ENCODE measurements around the gene CYTH1. TPM values are rescaled to one million over a fixed set of nuclear protein-coding genes. Genes with fewer than 3 reads are reported as not detected.

CYTH1 gene
- total and polyA plus RNA-seq, 10 of the 15 experiments (the other 5 are each of a cell fraction or from before 2014, with no cell fraction given): 6.6 to 188 (median 145) TPM

DNA sequence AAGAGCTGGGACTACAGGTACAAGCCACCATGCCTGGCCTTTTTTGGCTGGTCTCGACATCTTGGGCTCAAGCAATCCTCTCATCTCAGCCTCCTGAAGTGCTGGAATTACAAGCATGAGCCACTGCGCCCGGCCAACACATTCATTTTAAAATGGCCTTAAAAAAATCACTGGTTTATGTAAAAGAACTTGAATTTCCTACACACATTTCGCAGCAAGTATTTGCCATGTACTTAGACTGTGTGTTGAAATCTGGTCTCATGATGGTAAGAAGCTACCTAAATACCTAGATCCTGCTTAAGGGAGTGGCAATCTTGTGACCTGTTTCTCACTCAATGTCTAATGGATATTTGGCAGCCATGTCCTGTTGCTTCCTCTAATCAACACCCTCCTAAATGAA lies 8.5 kb upstream of the CYTH1 start:
- ATAC-seq (no peak), FAIRE-seq (no peak), DNase-seq (ENCODE audit: low read depth, low spot score) (no peak)
- POLR2A ChIA-PET: no interaction called here
- Histone ChIP-seq H3K27me3 (replicated peaks in 1 of 2; ENCODE audit: control insufficient read depth in 2 of 2, insufficient read depth in 2 of 2, low read length in 1 of 2) (no peaks in the 10 kb centered on the region), H3K36me3 (ENCODE audit: control insufficient read depth in 2 of 2, insufficient read depth in 2 of 2, low read length in 1 of 2) (peaks cover 0 to 3% of the 10 kb centered on the region in 2 experiments; a peak in 3 of 4 replicates), H3K9me3 (replicated peaks; ENCODE audit: control insufficient read depth, insufficient read depth, low read length) (no peaks in the 10 kb centered on the region), H3K9ac (ENCODE audit: control insufficient read depth, insufficient read depth, low read length) (no peak overlapping the region), H3K4me3 (no peak overlapping the region), H4K20me1 (ENCODE audit: control insufficient read depth, insufficient read depth) (no peaks in the 10 kb centered on the region), H3K4me2 (ENCODE audit: control insufficient read depth, insufficient read depth) (no peak overlapping the region), H3K79me2 (ENCODE audit: control insufficient read depth, insufficient read depth, low read length) (no peaks in the 10 kb centered on the region), H3K27ac (ENCODE audit: control insufficient read depth, insufficient read depth) (no peak overlapping the region), H2AFZ (ENCODE audit: control insufficient read depth, low read depth, low read length) (no peak overlapping the region), H3K4me1 (ENCODE audit: control insufficient read depth, insufficient read depth, low read length) (no peaks in the 10 kb centered on the region)
- no peak for TF ChIP-seq GABPA (IDR thresholded peaks at IDR 0.05; ENCODE audit: low read depth)
- no peak for TF ChIP-seq CBFB (IDR thresholded peaks at IDR 0.05; ENCODE audit: low read depth)
- no peak for TF ChIP-seq HDGF (IDR thresholded peaks at IDR 0.05)
- TF ChIP-seq, protein P1, sequence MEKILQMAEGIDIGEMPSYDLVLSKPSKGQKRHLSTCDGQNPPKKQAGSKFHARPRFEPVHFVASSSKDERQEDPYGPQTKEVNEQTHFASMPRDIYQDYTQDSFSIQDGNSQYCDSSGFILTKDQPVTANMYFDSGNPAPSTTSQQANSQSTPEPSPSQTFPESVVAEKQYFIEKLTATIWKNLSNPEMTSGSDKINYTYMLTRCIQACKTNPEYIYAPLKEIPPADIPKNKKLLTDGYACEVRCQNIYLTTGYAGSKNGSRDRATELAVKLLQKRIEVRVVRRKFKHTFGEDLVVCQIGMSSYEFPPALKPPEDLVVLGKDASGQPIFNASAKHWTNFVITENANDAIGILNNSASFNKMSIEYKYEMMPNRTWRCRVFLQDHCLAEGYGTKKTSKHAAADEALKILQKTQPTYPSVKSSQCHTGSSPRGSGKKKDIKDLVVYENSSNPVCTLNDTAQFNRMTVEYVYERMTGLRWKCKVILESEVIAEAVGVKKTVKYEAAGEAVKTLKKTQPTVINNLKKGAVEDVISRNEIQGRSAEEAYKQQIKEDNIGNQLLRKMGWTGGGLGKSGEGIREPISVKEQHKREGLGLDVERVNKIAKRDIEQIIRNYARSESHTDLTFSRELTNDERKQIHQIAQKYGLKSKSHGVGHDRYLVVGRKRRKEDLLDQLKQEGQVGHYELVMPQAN (conservative IDR thresholded peaks at IDR 0.05): no peak
- no peak for TF ChIP-seq SMAD5 (IDR thresholded peaks at IDR 0.05; ENCODE audit: low read depth)
- TF ChIP-seq IKZF2 (IDR thresholded peaks at IDR 0.05): no peak
- no peak for TF ChIP-seq BRCA1 (IDR thresholded peaks at IDR 0.05; ENCODE audit: low read depth, low read length)
- TF ChIP-seq BACH1 (IDR thresholded peaks at IDR 0.05; ENCODE audit: borderline replicate concordance): no peak
- TF ChIP-seq PML (IDR thresholded peaks at IDR 0.05; ENCODE audit: low read length): no peak
- TF ChIP-seq RAD21 (IDR thresholded peaks at IDR 0.05; ENCODE audit: insufficient read depth, low read depth, low read length): no peak
- TF ChIP-seq, protein P2, sequence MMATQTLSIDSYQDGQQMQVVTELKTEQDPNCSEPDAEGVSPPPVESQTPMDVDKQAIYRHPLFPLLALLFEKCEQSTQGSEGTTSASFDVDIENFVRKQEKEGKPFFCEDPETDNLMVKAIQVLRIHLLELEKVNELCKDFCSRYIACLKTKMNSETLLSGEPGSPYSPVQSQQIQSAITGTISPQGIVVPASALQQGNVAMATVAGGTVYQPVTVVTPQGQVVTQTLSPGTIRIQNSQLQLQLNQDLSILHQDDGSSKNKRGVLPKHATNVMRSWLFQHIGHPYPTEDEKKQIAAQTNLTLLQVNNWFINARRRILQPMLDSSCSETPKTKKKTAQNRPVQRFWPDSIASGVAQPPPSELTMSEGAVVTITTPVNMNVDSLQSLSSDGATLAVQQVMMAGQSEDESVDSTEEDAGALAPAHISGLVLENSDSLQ (IDR thresholded peaks at IDR 0.05): no peak
- TF ChIP-seq FOXM1 (IDR thresholded peaks at IDR 0.05; ENCODE audit: low read depth, low read length): no peak
- TF ChIP-seq CREB1 (IDR thresholded peaks at IDR 0.05; ENCODE audit: low read depth): no peak
- TF ChIP-seq LARP7 (IDR thresholded peaks at IDR 0.05): no peak
- no peak for TF ChIP-seq CHD4 (IDR thresholded peaks at IDR 0.05)
- TF ChIP-seq POU2F2 (IDR thresholded peaks at IDR 0.05; ENCODE audit: borderline replicate concordance, low read depth, low read length): no peak
- TF ChIP-seq, protein P3, sequence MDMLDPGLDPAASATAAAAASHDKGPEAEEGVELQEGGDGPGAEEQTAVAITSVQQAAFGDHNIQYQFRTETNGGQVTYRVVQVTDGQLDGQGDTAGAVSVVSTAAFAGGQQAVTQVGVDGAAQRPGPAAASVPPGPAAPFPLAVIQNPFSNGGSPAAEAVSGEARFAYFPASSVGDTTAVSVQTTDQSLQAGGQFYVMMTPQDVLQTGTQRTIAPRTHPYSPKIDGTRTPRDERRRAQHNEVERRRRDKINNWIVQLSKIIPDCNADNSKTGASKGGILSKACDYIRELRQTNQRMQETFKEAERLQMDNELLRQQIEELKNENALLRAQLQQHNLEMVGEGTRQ (IDR thresholded peaks at IDR 0.05; ENCODE audit: borderline replicate concordance, low read depth, low read length): no peak
- no peak for TF ChIP-seq NRF1 (conservative IDR thresholded peaks at IDR 0.05; ENCODE audit: low read depth, low read length)
- TF ChIP-seq, protein P4, sequence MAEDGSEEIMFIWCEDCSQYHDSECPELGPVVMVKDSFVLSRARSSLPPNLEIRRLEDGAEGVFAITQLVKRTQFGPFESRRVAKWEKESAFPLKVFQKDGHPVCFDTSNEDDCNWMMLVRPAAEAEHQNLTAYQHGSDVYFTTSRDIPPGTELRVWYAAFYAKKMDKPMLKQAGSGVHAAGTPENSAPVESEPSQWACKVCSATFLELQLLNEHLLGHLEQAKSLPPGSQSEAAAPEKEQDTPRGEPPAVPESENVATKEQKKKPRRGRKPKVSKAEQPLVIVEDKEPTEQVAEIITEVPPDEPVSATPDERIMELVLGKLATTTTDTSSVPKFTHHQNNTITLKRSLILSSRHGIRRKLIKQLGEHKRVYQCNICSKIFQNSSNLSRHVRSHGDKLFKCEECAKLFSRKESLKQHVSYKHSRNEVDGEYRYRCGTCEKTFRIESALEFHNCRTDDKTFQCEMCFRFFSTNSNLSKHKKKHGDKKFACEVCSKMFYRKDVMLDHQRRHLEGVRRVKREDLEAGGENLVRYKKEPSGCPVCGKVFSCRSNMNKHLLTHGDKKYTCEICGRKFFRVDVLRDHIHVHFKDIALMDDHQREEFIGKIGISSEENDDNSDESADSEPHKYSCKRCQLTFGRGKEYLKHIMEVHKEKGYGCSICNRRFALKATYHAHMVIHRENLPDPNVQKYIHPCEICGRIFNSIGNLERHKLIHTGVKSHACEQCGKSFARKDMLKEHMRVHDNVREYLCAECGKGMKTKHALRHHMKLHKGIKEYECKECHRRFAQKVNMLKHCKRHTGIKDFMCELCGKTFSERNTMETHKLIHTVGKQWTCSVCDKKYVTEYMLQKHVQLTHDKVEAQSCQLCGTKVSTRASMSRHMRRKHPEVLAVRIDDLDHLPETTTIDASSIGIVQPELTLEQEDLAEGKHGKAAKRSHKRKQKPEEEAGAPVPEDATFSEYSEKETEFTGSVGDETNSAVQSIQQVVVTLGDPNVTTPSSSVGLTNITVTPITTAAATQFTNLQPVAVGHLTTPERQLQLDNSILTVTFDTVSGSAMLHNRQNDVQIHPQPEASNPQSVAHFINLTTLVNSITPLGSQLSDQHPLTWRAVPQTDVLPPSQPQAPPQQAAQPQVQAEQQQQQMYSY (CRISPR knock-in tag; IDR thresholded peaks at IDR 0.05): no peak
- no peak for TF ChIP-seq NFXL1 (IDR thresholded peaks at IDR 0.05; ENCODE audit: borderline replicate concordance)
- CTCF ChIA-PET: no interaction called here
- in situ Hi-C loops (cut with MboI) (no loop called here), intact Hi-C loops (cut with micrococcal nuclease; ENCODE audit: unreplicated experiment) (no loop called here)
- RAD21 ChIA-PET (ENCODE audit: unreplicated experiment): interaction anchor here (0.5 kb wide), 1 partner anchor 44 kb away, joined by 3 read pairs; no protein-coding TSS in a partner anchor
- 100% methylated on average over 4 of the region's 4 CpGs for WGBS (ENCODE audit: insufficient coverage, insufficient replicate concordance, low lambda C conversion rate, missing lambda C conversion rate)
- SMC1A ChIA-PET (ENCODE audit: uncharacterized antibody, unreplicated experiment): interaction anchor here (0.6 kb wide), 1 partner anchor 183 kb away, joined by 5 read pairs; no protein-coding TSS in a partner anchor
- no TSS peak for BruUV-seq (replicated peaks)

All from GM12878 (cell line).